CD4-positive, alpha-beta T cell treated with Interleukin-10 for 1 hour (primary cell): Measurements from ENCODE around the gene MUC7.
"Not testable (repeated sequence)": the region's sequence is repeated elsewhere in the genome, so short reads cannot be mapped to it uniquely, and the experiment has no call there.

Source experiments
- DNase-seq: peaks from one replicate; pipeline ENCODE4 v3.0.0-alpha.2; 2020

The MUC7 gene

DNA sequence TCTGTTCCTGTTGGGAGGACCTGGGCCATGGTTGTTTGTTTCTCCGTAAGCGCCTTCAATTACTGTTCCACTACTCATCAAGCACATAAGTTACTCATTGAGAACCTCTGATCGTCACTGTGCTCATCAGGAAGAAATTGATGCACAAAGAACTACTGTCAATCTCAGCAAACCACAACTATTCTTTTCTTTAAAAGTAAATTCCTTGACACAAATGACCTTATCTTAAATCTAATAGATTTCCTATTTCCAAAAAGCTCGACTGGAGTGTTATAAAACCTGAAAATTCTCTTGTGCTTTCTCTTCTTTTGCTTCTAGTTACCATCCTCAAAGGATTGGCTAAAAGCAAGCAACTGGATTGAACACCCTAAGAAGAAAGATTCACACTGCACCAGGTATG is at the start of gene MUC7:
Gene MUC7 (plus strand): TSS at position 301 of the 400 bp plus-strand sequence. CDS start 1,825 bp downstream, outside the sequence.
- no peak for DNase-seq

DNA sequence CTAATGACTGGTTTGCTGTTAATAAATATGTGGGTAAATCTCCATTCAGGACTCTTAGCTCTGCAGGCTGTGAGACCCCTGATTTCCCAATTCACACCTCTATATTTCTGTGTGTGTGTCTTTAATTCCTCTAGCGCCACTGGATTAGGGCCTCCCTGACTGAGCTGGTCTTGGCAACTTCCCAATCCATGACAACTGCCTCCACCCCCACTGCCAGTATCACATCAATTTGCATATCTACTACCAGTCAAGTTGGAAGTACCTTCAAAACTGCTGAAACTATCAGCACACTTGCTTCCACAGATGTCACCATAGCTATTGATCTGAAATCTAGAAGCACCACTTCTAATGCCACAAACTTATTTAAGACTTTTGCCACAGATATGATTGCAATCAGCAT is 46.7 kb upstream of the MUC7 start:
- no peak for DNase-seq

GRCh38 chr4:70426789-70427188 is 45.2 kb upstream of the MUC7 start:
- no peak for DNase-seq

DNA sequence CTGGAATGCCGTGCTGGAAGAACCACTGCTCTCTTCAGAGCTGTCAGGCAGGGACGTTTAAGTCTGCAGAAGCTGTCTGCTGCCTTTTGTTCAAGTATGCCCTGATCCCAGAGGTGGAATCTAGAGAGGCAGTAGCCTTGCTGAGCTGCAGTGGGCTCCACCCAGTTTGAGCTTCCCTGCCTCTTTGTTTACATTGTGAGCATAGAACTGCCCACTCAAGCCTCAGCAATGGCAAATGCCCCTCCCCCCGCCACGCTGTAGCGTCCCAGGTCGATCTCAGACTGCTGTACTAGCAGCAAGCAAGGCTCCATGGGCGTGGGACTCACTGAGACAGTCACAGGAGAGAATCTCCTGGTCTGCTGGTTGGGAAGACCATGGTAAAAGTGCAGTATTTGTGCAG is 34.8 kb upstream of the MUC7 start:
- no peak for DNase-seq

GRCh38 chr4:70442474-70442873 is 29.5 kb upstream of the MUC7 start:
- no peak for DNase-seq

DNA sequence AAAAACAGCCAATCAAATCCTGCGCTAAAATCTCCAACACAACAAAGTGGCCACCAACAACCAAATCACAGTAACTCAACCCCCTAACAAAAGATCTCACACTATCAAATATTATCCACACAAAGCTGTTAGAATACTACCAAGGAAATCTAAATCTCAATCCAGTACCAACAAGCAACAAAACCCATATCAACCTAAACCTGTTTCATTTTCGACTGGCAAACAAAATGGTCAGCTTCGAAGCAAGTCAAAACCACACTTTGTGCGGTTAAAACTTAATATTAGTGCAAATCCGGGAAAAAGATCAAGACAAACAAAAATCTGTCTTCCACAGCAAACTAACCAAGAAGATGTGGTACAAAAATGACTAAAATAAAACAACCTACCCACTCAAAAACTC is 28.7 kb upstream of the MUC7 start:
- no peak for DNase-seq

- no peak for DNase-seq
Observed at GRCh38 chr4:70449220-70449619, 22.8 kb upstream of the MUC7 start.

DNA sequence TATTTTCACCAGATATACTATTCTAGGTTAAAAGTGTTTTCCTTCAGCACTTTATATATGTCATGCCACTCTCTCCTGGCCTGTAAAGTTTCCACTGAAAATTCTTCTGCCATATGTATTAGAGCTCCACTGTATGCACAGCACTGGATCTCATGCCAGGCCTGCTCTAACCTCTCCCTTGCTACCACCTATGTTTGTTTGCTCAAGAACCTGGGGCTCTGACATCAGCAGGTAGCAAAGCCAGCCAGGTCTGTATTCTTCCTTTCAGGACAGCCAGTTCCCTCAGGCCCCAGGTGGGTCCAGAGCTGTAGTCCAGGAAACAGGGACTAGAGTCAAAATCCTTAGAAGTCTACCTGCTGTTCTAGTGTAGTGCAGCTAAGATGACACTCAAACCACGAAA is 19.1 kb upstream of the MUC7 start:
- no peak for DNase-seq

- DNase-seq: no peak
Observed at GRCh38 chr4:70463335-70463734, 8.7 kb upstream of the MUC7 start.

DNA sequence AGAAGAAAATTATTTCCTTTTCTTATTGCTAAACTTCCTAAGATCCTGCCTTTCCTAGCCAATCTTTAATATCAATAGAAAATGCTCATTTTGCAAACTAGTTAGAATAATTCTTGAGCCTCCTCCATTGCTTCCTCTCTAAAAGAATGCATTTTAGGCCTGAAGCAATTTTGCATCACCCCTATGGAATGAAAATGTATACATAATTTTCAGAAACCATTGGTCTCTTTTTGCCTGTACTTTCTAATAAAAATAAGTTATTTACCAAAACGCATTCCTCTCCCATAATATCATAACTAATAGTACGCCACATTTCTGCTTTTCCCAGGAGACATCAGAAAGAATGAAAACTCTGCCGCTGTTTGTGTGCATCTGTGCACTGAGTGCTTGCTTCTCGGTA is 1.7 kb downstream of the MUC7 start:
- no peak for DNase-seq

DNA sequence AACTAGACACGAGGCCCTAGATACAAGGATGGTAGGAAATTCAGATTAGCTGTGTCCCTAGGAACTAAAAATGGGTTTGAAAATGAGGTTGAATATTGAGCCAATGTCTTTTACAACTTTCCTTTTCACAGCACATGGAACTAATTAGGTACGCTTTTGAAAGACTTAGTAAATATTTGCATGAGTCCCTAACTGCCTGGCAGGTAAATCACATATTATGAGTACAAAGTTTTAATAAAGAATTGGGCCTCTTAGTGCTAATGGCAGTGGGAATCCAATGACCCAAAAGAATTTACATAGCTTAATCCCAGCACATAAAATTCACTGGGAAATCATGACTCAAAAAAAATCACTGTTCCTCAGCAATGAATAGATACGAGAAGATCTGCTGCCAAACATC is 16.8 kb downstream of the MUC7 start:
- DNase-seq: no peak

DNA sequence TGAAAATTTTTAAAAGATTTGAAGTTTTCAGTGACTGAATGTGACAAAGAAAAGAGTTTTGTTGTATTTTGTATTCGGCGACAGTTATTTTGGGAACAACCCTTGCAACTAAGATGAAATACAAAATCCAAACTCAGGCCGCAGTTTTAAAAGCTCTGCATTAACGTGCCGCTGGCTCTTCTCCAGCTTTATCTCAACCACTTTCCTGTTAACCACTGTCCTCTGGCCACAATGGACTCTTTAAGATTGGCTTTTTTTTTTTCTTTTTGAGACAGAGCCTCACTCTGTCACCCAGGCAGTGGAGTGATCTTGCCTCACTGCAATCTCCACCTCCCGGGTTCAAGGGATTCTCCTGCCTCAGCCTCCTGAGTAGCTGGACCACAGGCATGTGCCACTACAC is 24.2 kb downstream of the MUC7 start:
- DNase-seq: no peak

DNA sequence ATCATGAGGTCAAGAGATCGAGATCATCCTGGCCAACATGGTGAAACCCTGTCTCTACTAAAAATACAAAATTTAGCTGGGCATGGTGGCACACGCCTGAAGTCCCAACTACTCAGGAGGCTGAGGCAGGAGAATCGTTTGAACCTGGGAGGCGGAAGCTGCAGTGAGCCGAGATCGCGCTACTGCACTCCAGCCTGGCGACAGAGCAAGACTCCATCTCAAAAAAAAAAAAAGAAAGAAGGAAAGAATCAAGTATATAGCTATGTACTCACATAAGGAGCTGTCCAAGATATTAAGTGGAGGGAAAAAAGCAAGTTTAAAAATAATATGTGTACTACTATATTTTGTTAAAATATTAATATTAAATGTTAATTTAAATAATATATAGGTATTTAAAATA is 29.8 kb downstream of the MUC7 start:
- not testable (repeated sequence) for DNase-seq

GRCh38 chr4:70504733-70505132 is 32.7 kb downstream of the MUC7 start:
- DNase-seq: no peak

DNA sequence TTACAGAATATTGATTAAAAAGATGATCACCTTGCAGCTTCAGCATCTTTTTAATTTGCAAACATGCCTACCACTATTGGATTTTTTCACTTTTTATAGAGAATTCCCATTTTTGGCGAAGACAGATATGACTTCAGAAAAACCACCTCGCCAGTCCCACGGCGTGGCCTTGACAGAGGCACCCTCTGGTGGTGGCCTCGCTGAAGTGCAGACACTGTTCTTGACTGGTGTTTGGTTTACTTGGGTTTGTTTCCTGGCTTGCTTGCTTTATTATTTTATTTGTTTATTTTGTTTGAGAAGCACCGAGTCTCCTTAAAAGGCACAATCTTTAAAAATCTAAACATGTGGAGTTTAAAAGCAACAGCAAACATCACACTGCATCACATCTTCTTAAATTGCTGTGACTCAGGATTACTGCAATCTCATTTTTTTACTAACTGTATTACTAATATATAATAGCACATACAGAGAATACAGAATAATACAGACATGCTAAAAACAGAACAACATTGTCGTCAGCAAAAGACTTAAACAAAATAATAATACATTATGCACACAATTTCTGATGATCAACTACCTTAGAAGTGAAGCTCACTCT is 33.3 kb downstream of the MUC7 start:
- DNase-seq: peak; percentile 47

DNA sequence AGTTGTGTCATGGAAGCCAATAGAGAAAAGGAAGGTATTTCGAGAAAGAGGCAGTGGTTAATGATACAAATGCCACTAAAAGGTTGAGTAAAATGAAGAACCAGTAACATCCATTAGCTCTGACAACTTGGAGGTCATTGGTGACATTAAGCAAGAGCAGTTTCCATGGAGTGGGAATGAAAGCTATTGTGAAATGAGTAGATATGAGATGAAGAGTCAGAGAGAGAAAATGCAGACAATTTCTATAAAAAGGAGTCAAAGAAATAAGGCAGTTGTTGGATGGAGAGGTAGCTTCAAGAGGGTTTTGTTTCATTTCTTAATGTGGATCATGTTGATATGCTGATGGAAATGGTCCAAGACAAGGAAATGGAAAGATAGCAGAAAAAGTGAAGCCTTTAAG is 36.8 kb downstream of the MUC7 start:
- DNase-seq: no peak

- DNase-seq: no peak
Observed at GRCh38 chr4:70511365-70511764, 39.4 kb downstream of the MUC7 start.

GRCh38 chr4:70515367-70516250 is 43.6 kb downstream of the MUC7 start:
- DNase-seq: no peak

GRCh38 chr4:70518269-70518668 is 46.3 kb downstream of the MUC7 start, which contains the start of gene AMTN:
Gene AMTN (plus strand): TSS chr4:70518569. CDS start chr4:70518778, 209 bp downstream.
- no peak for DNase-seq

- DNase-seq: no peak
Observed at GRCh38 chr4:70518716-70519115, 46.7 kb downstream of the MUC7 start.

DNA sequence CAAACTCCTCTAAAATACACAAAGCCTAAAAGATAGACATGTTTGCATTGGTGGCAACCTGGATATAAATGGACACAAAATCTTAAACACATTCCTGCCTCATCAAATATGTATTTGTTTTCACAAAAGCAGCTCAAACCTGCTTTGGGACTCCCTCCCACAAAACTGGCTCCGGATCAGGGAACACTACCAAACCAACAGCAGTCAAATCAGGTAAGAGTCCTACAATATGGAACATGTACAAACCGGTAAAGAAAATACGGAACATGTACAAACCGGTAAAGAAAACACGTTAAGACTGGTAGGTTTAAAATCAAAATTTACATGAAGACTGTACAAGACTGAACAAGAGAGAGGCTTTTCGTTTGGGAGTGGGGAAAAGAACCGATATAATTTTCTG is 50.6 kb downstream of the MUC7 start:
- DNase-seq: no peak

GRCh38 chr4:70530997-70531396 is 59.0 kb downstream of the MUC7 start:
- no peak for DNase-seq

GRCh38 chr4:70531981-70532380 is 60.0 kb downstream of the MUC7 start:
- DNase-seq: no peak
